ENCODE results near the gene ANKS4B. TPM values are rescaled to one million over a fixed set of nuclear protein-coding genes. Genes with fewer than 3 reads are reported as not detected.

ANKS4B gene
- total RNA-seq, 1 experiment from 2014 or later = 0.09 TPM

GRCh38 chr16:21281698-21282389 lies 48.3 kb downstream of the ANKS4B start:
- H3K9ac ChIP-seq (ENCODE audit: extremely low read depth, insufficient read length, low read length) = no peak overlapping the region
- H3K79me1 ChIP-seq (ENCODE audit: insufficient read depth, low read depth, low read length, poor library complexity, severe bottlenecking) = no peaks in the 10 kb centered on the region
- H2AK5ac ChIP-seq (ENCODE audit: insufficient read length, low read length) = no peak overlapping the region
- H3K9me3 ChIP-seq (ENCODE audit: control insufficient read depth, low read depth, low read length) = no peaks in the 10 kb centered on the region
- H2AFZ ChIP-seq (ENCODE audit: low read length) = no peak overlapping the region
- H3K4me3 Mint-ChIP-seq = no peak overlapping the region
- DNase-seq = no peak
- no peak overlapping the region for H2BK120ac ChIP-seq (ENCODE audit: low read depth, low read length, poor library complexity, severe bottlenecking)
- no peak overlapping the region for H4K91ac ChIP-seq (ENCODE audit: insufficient read length, low read depth, low read length)
- H3K27ac Mint-ChIP-seq = no peak overlapping the region
- H4K20me1 ChIP-seq (ENCODE audit: control insufficient read depth, insufficient read depth, insufficient read length) = no peaks in the 10 kb centered on the region
- H2BK12ac ChIP-seq (ENCODE audit: insufficient read length, low read depth, low read length) = no peak overlapping the region
- no peak overlapping the region for H2BK15ac ChIP-seq (ENCODE audit: low read depth, low read length)
- no peak for TF ChIP-seq CTCF (conservative IDR thresholded peaks at IDR 0.05)
- H3K23me2 ChIP-seq (ENCODE audit: insufficient read length, low read depth, low read length, poor library complexity, severe bottlenecking) = peaks cover 7% of the 10 kb centered on the region
- no peak overlapping the region for H3K14ac ChIP-seq (ENCODE audit: insufficient read depth, low read length)
- H3K18ac ChIP-seq (ENCODE audit: insufficient read length, low read depth, low read length) = no peak overlapping the region
- H4K8ac ChIP-seq (replicated peaks; ENCODE audit: insufficient read length, low read depth, low read length) = no peak overlapping the region
- H3K27me3 ChIP-seq (ENCODE audit: insufficient read depth, low read length) = no peaks in the 10 kb centered on the region
- no CpG with 5 or more reads among the region's 7 CpGs for WGBS (ENCODE audit: extremely low coverage, insufficient read length, low lambda C conversion rate)
- no peak overlapping the region for H3K4ac ChIP-seq (ENCODE audit: low read depth, low read length)
- H4K5ac ChIP-seq (ENCODE audit: insufficient read length, low read depth, low read length) = no peak overlapping the region
- H3K4me2 ChIP-seq (ENCODE audit: insufficient read depth, insufficient read length, low read length) = no peak overlapping the region
- no peaks in the 10 kb centered on the region for H3K4me1 ChIP-seq (ENCODE audit: insufficient read depth, low read length)
- no peak overlapping the region for H2BK20ac ChIP-seq (ENCODE audit: low read depth, low read length, poor library complexity, severe bottlenecking)
- peaks cover 14 to 16% of the 10 kb centered on the region in 2 experiments for H3K4me1 Mint-ChIP-seq
- H2BK5ac ChIP-seq (ENCODE audit: insufficient read length, low read length) = no peak overlapping the region
- H3K27me3 Mint-ChIP-seq (ENCODE audit: low read depth) = peaks cover 41% of the 10 kb centered on the region
- no peak overlapping the region for H3K56ac ChIP-seq (ENCODE audit: insufficient read length, low read depth, low read length)
- H3K79me2 ChIP-seq (ENCODE audit: insufficient read depth, low read length) = no peaks in the 10 kb centered on the region
- no peak overlapping the region for H3T11ph ChIP-seq (ENCODE audit: low read length)
- H3K27ac ChIP-seq (ENCODE audit: insufficient read length, low read depth, low read length) = no peak overlapping the region
- H3K23ac ChIP-seq (ENCODE audit: insufficient read length, low read depth, low read length) = no peak overlapping the region
- no peaks in the 10 kb centered on the region for H3K36me3 Mint-ChIP-seq (ENCODE audit: insufficient read depth in 1 of 3, low read depth in 3 of 3)
- H3K9me3 Mint-ChIP-seq = peaks cover 2% of the 10 kb centered on the region in 2 experiments; a peak in 1 of 5 replicates
